A549 (cell line): ENCODE data around the gene PLIN3. TPM values are rescaled to one million over a fixed set of nuclear protein-coding genes. Genes with fewer than 3 reads are reported as not detected.
A peak's percentile ranks its signal among the peaks of the same experiment; 100 is the strongest.
"Not testable (repeated sequence)": the region's sequence is repeated elsewhere in the genome, so short reads cannot be mapped to it uniquely, and the experiment has no call there.

Experiments
- ATAC-seq, 2 experiments: fragments of 200-7000 bp in 1 of 2; fragments of >200 bp in 1 of 2; cut with Nextera tagmentation in 1 of 2; cut with Tn5 transposase in 1 of 2; 3 replicates each; pipeline versions ENCODE4 v1.8.0 to v1.9.1; 2018 to 2020; ENCODE audit warnings: mild to moderate bottlenecking in 1 of 2, moderate library complexity in 1 of 2
- CTCF ChIA-PET: fragments of 300-600 bp; sonication (Branson Sonifier 250); formaldehyde crosslinking; extraction: SDS; loops from one replicate; lab custom pipeline; 2021; ENCODE audit warnings: antibody characterized with exemption, inconsistent platforms; lab: Yijun Ruan, JAX
- POLR2A ChIA-PET: fragments of 350-600 bp; formaldehyde crosslinking; extraction: SDS; loops from one replicate; lab custom pipeline; 2021; ENCODE audit warnings: antibody characterized with exemption, inconsistent platforms; lab: Yijun Ruan, JAX
- DNase-seq, 2 experiments: peaks; one replicate each; pipeline versions ENCODE4 v3.0.0 to v3.0.0-alpha.2; 2011 to 2016; ENCODE audit warnings: low read depth in 1 of 2, low spot score in 1 of 2
- FAIRE-seq: peaks from 2 replicates; lab custom pipeline; 2011; peaks lifted over from hg19 to GRCh38; lab: Jason Lieb, UNC
- H3K27ac ChIP-seq, 2 experiments: fragments of >200 bp; sonication (Bioruptor Twin); formaldehyde crosslinking; 3 replicates each; pipeline ENCODE4 v1.5.1; 2016 to 2017
- H3K4me1 ChIP-seq: fragments of >200 bp; sonication (Bioruptor Twin); formaldehyde crosslinking; 3 replicates; pipeline ENCODE4 v1.6.1; 2016
- H3K4me2 ChIP-seq: fragments of >200 bp; sonication (Bioruptor Twin); formaldehyde crosslinking; 3 replicates; pipeline ENCODE4 v1.6.1; 2016
- H3K4me3 ChIP-seq: fragments of >200 bp; sonication (Bioruptor Twin); formaldehyde crosslinking; 3 replicates; pipeline ENCODE4 v1.5.1; 2016
- H3K9me3 ChIP-seq: fragments of >200 bp; sonication (Bioruptor Twin); formaldehyde crosslinking; 3 replicates; pipeline ENCODE4 v1.6.1; 2016
- BHLHE40 ChIP-seq: IDR thresholded peaks from 2 replicates; pipeline ENCODE4 v1.6.1; 2012; ENCODE audit warnings: low read depth, low read length, inconsistent platforms
- CEBPB ChIP-seq, 2 experiments: fragments of >200 bp in 1 of 2; sonication (Bioruptor Twin) in 1 of 2; formaldehyde crosslinking in 1 of 2; IDR thresholded peaks; 2 replicates each; pipeline ENCODE4 v1.6.1; 2012 to 2016
- CHD4 ChIP-seq: fragments of 200-600 bp; sonication (generic); IDR thresholded peaks from 2 replicates; pipeline ENCODE4 v1.6.1; 2016; ENCODE audit warnings: antibody characterized with exemption, mild to moderate bottlenecking, borderline replicate concordance
- EHMT2 ChIP-seq: fragments of 200-600 bp; sonication (generic); IDR thresholded peaks from 2 replicates; pipeline ENCODE4 v1.6.1; 2016; ENCODE audit warnings: antibody characterized with exemption, low read depth, mild to moderate bottlenecking, moderate library complexity
- ELK1 ChIP-seq: fragments of 150-350 bp; IDR thresholded peaks from 2 replicates; pipeline ENCODE4 v1.6.1; 2014; ENCODE audit warnings: low read depth, mild to moderate bottlenecking, low read length
- GATA3 ChIP-seq: IDR thresholded peaks from 2 replicates; pipeline ENCODE4 v1.6.1; 2012; ENCODE audit warnings: borderline replicate concordance
- HOXB5 ChIP-seq: fragments of 250-450 bp; sonication (Bioruptor Pico); IDR thresholded peaks from 2 replicates; pipeline ENCODE4 v1.5.0; 2020; ENCODE audit warnings: mild to moderate bottlenecking, moderate library complexity
- JUN ChIP-seq, 2 experiments: fragments of >200 bp; sonication (Bioruptor Twin); formaldehyde crosslinking; IDR thresholded peaks; 2 replicates in 1 of 2; 3 replicates in 1 of 2; pipeline ENCODE4 v1.6.1; 2016 to 2017
- KDM5A ChIP-seq: fragments of 200-600 bp; sonication (generic); IDR thresholded peaks from 2 replicates; pipeline ENCODE4 v1.6.1; 2016; ENCODE audit warnings: antibody characterized with exemption, mild to moderate bottlenecking
- MAFK ChIP-seq: fragments of 450-650 bp; IDR thresholded peaks from 2 replicates; pipeline ENCODE4 v1.6.1; 2014; ENCODE audit not compliant: partially characterized antibody
- NFE2L2 ChIP-seq: fragments of 150-350 bp; conservative IDR thresholded peaks from 2 replicates; pipeline ENCODE4 v1.6.1; 2014; ENCODE audit warnings: low read length
- NPAS2 ChIP-seq: fragments of 250-450 bp; sonication (Bioruptor Pico); IDR thresholded peaks from 2 replicates; pipeline ENCODE4 v1.8.0; 2022; ENCODE audit warnings: mild to moderate bottlenecking, moderate library complexity, borderline replicate concordance
- RAD21 ChIP-seq, 2 experiments: fragments of >200 bp in 1 of 2; sonication (Bioruptor Twin) in 1 of 2; formaldehyde crosslinking in 1 of 2; IDR thresholded peaks in 1 of 2; conservative IDR thresholded peaks in 1 of 2; 2 replicates in 1 of 2; 3 replicates in 1 of 2; pipeline ENCODE4 v1.6.1; 2012 to 2018; ENCODE audit warnings: inconsistent platforms in 1 of 2
- RNF2 ChIP-seq: fragments of 200-600 bp; sonication (generic); IDR thresholded peaks from 2 replicates; pipeline ENCODE4 v1.6.1; 2016; ENCODE audit warnings: low read depth, mild to moderate bottlenecking, antibody characterized with exemption, moderate library complexity, borderline replicate concordance
- SREBF2 ChIP-seq: fragments of 450-650 bp; IDR thresholded peaks from 2 replicates; pipeline ENCODE4 v1.6.1; 2014; ENCODE audit warnings: mild to moderate bottlenecking, moderate library complexity
- TP53 ChIP-seq: fragments of 250-450 bp; sonication (Bioruptor Pico); IDR thresholded peaks from 2 replicates; pipeline ENCODE4 v1.5.0; 2021; ENCODE audit warnings: mild to moderate bottlenecking, moderate library complexity
- ZC3H11A ChIP-seq: fragments of 450-650 bp; IDR thresholded peaks from 2 replicates; pipeline ENCODE4 v1.6.1; 2014; ENCODE audit warnings: antibody characterized with exemption, mild to moderate bottlenecking
- ZSCAN20 ChIP-seq: fragments of 250-450 bp; sonication (Bioruptor Pico); IDR thresholded peaks from 2 replicates; pipeline ENCODE4 v1.8.0; 2022; ENCODE audit warnings: mild to moderate bottlenecking, moderate library complexity
- WGBS: methylation state at CpG from one replicate; pipeline ENCODE4 v1.1.6; 2017; ENCODE audit errors: missing lambda C conversion rate; 5-methylcytosine and 5-hydroxymethylcytosine counted together
- polyA plus RNA-seq, 4 experiments: library from polyadenylated mRNA; depleted of rRNA in 3 of 4; stranded (reverse); fragments of >200 nt; fragmentation: RNase III in 1 of 4; extraction: RNeasy Plus Mini Kit Qiagen cat#74134 plus additional on column Dnase treatment in 1 of 4; gene quantifications; 2 replicates in 3 of 4; 3 replicates in 1 of 4; pipeline ENCODE4 v1.2.3, GENCODE V29; 2011 to 2017

Gene PLIN3
- polyA plus RNA-seq, 2 of the 4 experiments (the other 2 are of a cell fraction): 30.1 to 84.3 TPM

DNA sequence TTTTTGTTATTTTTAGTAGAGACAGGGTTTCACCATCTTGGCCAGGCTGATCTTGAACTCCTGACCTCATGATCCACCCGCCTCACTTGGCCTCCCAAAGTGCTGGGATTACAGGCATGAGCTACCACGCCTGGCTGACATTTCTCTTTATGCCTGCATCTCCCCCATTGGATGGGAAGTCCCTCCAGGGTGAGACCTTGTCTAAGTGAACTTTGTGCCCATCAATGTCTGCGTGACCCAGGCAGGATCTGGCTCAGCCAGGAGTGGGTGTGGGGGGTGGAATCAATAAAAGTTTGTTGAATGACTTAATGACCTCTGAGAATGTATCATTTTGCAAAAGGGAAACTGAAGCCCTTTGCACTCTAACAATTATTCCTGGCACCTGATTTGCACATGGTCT lies 37.0 kb upstream of the PLIN3 start:
- FAIRE-seq (no peak), ATAC-seq (no peak), DNase-seq (no peak)
- H3K4me3 ChIP-seq: no peak overlapping the region
- 72% methylated on average over 3 of the region's 3 CpGs for WGBS
- H3K4me1 ChIP-seq: peaks cover 7% of the 10 kb centered on the region; the same call in 2 of the 3 replicates
- no peak overlapping the region for H3K27ac ChIP-seq
- no peak for TF ChIP-seq NPAS2 (CRISPR knock-in tag)
- no peak for TF ChIP-seq HOXB5 (CRISPR knock-in tag)
- no peak for TF ChIP-seq KDM5A
- TF ChIP-seq JUN (IDR thresholded peaks at IDR 0.05): no peak
- TF ChIP-seq TP53 (CRISPR knock-in tag): no peak
- TF ChIP-seq, all 56 proteins: peak for 0
- no peak overlapping the region for H3K4me2 ChIP-seq
- ChIA-PET CTCF (interaction anchor here (1.1 to 7.3 kb wide), 4 partner anchors 8 to 38 kb away, joined by 3 to 40 read pairs (median 7); no protein-coding TSS in a partner anchor), POLR2A (interaction anchor here (0.6 to 0.7 kb wide), 2 partner anchors 32 to 62 kb away, joined by 5 read pairs; no protein-coding TSS in a partner anchor)
- H3K9me3 ChIP-seq: no peaks in the 10 kb centered on the region

DNA sequence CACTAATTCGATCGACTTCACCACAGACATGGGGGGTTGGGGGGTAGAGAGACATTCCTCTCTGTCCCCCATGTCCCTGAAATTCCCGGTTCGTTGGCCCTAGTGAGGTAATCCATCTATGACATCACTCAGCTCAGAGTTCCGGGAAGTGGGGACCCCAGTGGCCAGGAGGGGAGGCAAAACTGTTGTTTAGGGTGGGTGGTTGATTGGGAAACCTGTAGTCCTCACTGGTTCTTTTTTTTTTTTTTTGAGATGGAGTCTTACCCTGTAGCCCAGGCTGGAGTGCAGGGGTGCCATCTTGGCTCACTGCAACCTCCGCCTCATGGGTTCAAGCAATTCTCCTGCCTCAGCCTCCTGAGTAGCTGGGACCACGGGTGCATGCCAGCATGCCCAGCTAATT lies 35.3 kb upstream of the PLIN3 start, which contains the start of gene ARRDC5:
Gene ARRDC5, minus strand, starts transcription at position 101 of the 400 bp plus-strand sequence. Its CDS starts 71 bp downstream, at position 30.
- Histone ChIP-seq H3K4me2 (no peak within 1 kb of the TSS), H3K9me3 (no peaks in the 10 kb centered on the region), H3K27ac (no peak within 1 kb of the TSS), H3K4me3 (no peak within 1 kb of the TSS)
- no peak for FAIRE-seq
- ATAC-seq: no peak
- TF ChIP-seq MAFK: no peak
- TF ChIP-seq, all 56 proteins: peak for 0
- DNase-seq: no peak
- WGBS: 80% methylated on average over 6 of the region's 7 CpGs
- ChIA-PET POLR2A (no interaction called here), CTCF (interaction anchor here (3.1 to 7.3 kb wide), 2 partner anchors 9 to 31 kb away, joined by 10 to 40 read pairs; no protein-coding TSS in a partner anchor)
- H3K4me1 ChIP-seq: no peaks in the 10 kb centered on the region

DNA sequence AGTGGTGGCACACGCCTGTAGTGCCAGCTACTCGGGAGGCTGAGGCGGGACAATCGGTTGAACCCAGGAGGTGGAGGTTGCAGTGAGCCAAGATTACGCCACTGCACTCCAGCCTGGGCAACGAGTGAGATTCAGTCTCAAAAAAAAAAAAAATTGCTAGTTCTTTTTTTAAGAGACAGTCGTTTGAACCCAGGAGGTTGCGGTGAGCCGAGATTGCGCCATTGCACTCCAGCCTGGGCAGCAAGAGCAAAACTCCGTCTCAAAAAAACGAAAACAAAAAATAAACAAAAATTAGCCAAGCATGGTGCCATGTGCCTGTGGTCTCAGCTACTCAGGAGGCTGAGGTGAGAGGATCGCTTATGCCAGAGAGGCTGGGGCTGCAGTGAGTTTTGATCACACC lies 33.4 kb upstream of the PLIN3 start:
- WGBS: 75% methylated on average over 12 of the region's 13 CpGs
- H3K4me3 ChIP-seq, H3K4me2 ChIP-seq, FAIRE-seq, H3K4me1 ChIP-seq, ATAC-seq, POLR2A ChIA-PET, H3K9me3 ChIP-seq, CTCF ChIA-PET, H3K27ac ChIP-seq, DNase-seq: not testable (repeated sequence)

DNA sequence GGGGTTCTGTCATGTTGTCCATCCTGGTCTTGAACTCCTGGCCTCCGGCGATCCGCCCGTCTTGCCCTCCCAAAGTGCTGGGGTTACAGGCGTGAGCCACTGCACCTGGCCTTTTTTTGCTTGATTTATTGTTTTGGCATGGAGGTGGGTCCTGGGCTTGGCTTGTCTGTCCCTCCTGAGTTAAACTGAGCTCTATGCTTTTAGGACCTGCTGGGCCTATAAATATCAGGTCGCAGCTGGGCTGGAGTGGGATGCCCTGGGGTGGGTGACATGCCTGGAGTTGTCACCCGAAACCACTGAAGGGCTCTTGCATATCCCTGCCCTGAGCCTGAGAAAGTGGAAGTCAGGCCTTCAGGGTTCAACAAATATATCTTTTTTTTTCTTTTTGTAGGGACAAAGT lies 29.7 kb upstream of the PLIN3 start:
- POLR2A ChIA-PET: no interaction called here

GRCh38 chr19:4896372-4896771 lies 28.9 kb upstream of the PLIN3 start:
- H3K4me2 ChIP-seq: peak overlapping the region; percentile 16; the same call in 1 of the 3 replicates
- peaks cover 10% of the 10 kb centered on the region; the same call in 2 of the 3 replicates for H3K4me1 ChIP-seq
- ATAC-seq (no peak), FAIRE-seq (no peak)
- no peak overlapping the region for H3K4me3 ChIP-seq
- 46% methylated on average over 2 of the region's 3 CpGs for WGBS
- H3K9me3 ChIP-seq: no peaks in the 10 kb centered on the region
- peak overlapping the region in 1 of 2 experiments; percentile 60; a peak in 3 of 6 replicates for H3K27ac ChIP-seq
- TF ChIP-seq CEBPB (IDR thresholded peaks at IDR 0.05) (peak in 1 of 2 experiments; percentile 28; a peak in 1 of 4 replicates), CHD4 (no peak)
- TF ChIP-seq, all 56 proteins: peak for 1
- ChIA-PET POLR2A (no interaction called here), CTCF (interaction anchor here (1.9 to 2.0 kb wide), 2 partner anchors 23 to 136 kb away, joined by 4 to 6 read pairs; no protein-coding TSS in a partner anchor)
- peak in 1 of 2 experiments; percentile 33 for DNase-seq

More for the DNA sequence above, 29.7 kb upstream of the PLIN3 start:
- FAIRE-seq (no peak), ATAC-seq (no peak), DNase-seq (no peak)
- no peak overlapping the region for H3K4me2 ChIP-seq
- CTCF ChIA-PET: interaction anchor here (1.9 to 2.0 kb wide), 2 partner anchors 24 to 135 kb away, joined by 4 to 6 read pairs; no protein-coding TSS in a partner anchor
- no peak overlapping the region for H3K4me3 ChIP-seq
- 92% methylated on average over 7 of the region's 7 CpGs for WGBS
- H3K27ac ChIP-seq: peak overlapping the region in 1 of 2 experiments; percentile 60; a peak in 2 of 6 replicates
- no peaks in the 10 kb centered on the region for H3K9me3 ChIP-seq
- TF ChIP-seq RNF2 (no peak), RAD21 (conservative IDR thresholded peaks at IDR 0.05 in 1 of 2, IDR thresholded peaks at IDR 0.05 in 1 of 2) (no peak), ZC3H11A (no peak), NFE2L2 (no peak), GATA3 (no peak), EHMT2 (no peak), SREBF2 (no peak), ZSCAN20 (CRISPR knock-in tag) (no peak), BHLHE40 (no peak), HOXB5 (CRISPR knock-in tag) (no peak), ELK1 (no peak)
- peaks cover 10% of the 10 kb centered on the region; the same call in 2 of the 3 replicates for H3K4me1 ChIP-seq

GRCh38 chr19:4892962-4893361 lies 25.5 kb upstream of the PLIN3 start:
- DNase-seq, H3K9me3 ChIP-seq, CTCF ChIA-PET, H3K4me2 ChIP-seq, POLR2A ChIA-PET, H3K4me3 ChIP-seq, H3K27ac ChIP-seq, FAIRE-seq, ATAC-seq: not testable (repeated sequence)
- 93% methylated on average over 11 of the region's 11 CpGs for WGBS
- peaks cover 10% of the 10 kb centered on the region; the same call in 2 of the 3 replicates for H3K4me1 ChIP-seq
